Skeletal muscle cell (primary cell): ENCODE measurements around the gene RADX.
A peak's percentile ranks its signal among the peaks of the same experiment; 100 is the strongest.

Experiments
- DNase-seq: peaks from one replicate; pipeline ENCODE4 v3.0.0-alpha.2; 2010; ENCODE audit warnings: low read depth
- H3K4me3 ChIP-seq: 2 replicates; pipeline ENCODE4 v1.5.1; 2011; ENCODE audit warnings: low read depth, mild to moderate bottlenecking, control low read depth, low read length, moderate library complexity

RADX gene

DNA sequence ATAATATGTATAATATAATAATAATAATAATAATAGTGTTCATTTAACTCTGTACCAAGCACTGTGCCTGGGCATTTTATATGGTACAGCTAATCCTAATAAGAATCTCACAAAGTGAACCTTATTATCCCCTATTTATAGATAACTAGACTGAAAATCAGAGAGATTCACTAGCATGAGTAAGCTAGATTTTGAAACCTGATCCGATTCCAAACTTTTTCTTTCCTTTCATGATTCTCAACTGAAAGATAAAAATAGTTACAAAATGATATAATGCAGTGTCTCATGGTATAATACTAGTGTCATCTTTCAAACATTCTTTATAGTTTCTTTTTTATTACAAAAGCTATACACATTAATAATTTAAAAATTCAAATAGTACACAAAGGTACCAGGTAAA lies 58.9 kb downstream of the RADX start:
- H3K4me3 ChIP-seq, result no peak overlapping the region
- peak; percentile 5 for DNase-seq

DNA sequence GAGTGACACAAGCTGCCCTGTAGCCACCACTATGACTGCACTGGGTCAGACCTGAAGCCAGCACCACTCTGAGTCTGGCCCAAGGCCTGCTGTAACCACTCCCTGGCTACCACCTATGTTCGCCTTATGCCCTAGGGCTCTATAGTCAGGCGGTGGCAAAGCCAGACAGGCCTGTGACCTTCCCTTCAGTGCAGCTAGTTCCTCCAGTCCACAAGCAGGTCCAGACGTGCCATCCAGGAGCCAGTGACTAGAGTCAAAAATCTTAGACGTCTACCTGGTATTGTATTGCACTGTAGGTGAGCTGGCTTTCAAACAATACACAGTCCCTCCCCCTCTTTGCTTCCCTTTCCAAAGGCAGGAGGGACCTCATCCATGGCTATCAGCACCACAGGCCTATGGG lies 60.7 kb downstream of the RADX start:
- no peak overlapping the region for H3K4me3 ChIP-seq
- DNase-seq, result no peak

DNA sequence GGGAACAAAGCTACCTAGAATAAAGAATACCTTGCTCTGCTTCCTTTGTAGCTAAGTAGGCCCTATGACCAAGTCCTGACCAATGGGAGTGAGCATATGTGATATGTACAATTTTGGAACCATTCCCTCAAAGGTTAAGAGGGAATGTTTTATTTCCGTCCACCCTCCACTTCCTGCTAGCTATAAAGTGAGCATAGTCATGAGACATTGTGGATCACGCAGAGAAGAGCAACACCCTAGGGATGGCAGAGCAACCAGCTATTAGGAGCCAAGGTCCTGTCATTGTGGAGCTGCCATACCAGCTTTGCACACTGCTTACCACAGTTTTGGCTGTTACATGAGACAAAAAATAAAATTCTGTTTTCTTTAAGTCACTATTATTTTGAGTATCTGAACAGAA lies 68.9 kb downstream of the RADX start:
- no peak overlapping the region for H3K4me3 ChIP-seq
- no peak for DNase-seq

GRCh38 chrX:106684207-106684606 lies 72.4 kb downstream of the RADX start:
- no peak overlapping the region for H3K4me3 ChIP-seq
- DNase-seq, result no peak

DNA sequence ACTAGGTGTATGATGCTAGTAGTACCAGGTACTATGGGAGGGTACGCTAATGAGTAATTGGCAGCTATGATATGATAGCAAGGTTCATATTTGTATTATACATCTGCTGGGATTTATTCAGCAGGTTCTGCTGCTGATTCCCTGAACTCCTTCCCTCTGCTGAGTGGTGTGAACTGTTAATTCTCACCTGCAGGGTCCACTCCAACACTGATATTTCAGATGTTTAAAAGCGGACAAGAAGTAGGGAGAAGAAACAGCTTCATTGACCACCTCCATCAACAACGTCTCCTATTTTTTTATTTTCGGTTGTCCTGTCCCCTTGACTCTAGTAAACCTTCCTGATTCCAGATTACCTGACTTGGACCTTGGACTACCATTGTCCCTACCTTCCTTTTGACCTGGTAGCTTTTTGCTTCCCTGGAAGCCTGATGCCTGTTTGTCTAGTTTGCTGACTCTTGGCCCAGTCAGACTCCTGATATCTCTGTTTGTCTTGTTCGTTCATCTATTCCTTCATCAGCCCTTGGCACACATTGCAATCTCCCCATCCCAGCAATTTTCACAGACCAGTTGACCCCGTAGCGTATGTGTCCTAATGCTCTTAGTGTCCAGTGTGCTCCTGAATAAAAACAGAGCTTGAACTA lies 80.8 kb downstream of the RADX start:
- no peak overlapping the region for H3K4me3 ChIP-seq
- DNase-seq, result no peak

GRCh38 chrX:106696502-106696901 lies 84.7 kb downstream of the RADX start:
- DNase-seq, result no peak
- H3K4me3 ChIP-seq, result no peak overlapping the region

GRCh38 chrX:106698693-106699092 lies 86.9 kb downstream of the RADX start:
- H3K4me3 ChIP-seq, result no peak overlapping the region
- DNase-seq, result peak; percentile 15

DNA sequence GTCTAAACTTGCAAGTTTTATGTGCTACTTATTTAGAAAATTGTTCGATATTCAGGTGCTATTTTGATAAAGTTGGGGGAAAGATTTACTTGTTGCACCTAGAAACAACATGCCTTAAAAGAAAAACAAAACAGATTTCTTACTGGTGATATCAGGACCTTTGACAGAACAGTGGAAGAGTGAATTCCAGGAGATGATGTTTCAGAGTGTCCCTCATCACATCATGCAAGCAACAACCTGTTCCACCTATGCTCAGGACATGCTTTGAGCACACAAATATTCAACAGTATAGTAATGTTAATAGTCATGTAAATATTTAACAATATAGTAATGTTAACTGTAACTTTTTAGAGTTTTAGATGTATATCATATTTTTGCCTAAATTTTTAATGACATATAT lies 90.9 kb downstream of the RADX start:
- DNase-seq, result no peak
- H3K4me3 ChIP-seq, result no peak overlapping the region

DNA sequence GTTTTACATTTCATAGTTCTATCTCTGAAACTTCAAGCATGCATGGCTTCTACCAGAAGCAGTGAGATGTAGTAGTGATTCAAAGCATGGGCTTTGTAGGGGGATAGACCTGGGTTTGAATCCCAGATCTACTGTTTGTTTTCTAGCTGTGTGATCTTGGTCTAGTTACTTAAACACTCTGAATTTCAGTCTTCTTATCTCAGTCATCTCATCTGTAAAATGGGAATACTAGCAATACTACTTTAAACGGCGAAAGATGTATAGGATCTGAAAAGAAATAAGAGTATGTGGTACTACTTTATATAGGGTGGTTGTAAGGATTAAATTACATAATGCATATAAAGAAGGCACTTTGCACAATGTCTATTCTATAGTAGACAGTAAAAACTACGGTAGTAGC lies 94.7 kb downstream of the RADX start:
- H3K4me3 ChIP-seq, result no peak overlapping the region
- no peak for DNase-seq

- DNase-seq, result peak; percentile 76
- H3K4me3 ChIP-seq, result no peak overlapping the region
Measured at GRCh38 chrX:106707771-106708454, 96.1 kb downstream of the RADX start.

DNA sequence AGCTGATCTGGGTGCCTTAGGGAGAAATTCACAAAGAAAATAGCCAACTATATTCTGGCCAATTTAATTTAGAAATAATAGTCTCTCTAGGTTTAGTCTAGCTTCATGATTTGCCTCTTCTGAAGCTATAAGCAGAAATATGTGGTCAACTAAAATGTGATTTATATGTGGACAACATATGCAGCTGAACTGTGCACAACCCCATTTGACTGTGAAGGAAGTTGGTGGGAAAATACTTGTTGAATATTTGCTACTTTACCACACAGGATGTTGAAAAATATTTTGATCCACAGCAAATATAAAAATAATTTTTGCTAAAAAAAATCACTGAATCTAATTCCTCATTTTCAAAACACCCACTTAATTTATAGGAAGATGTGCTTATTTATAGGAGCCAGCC lies 99.0 kb downstream of the RADX start:
- H3K4me3 ChIP-seq, result no peak overlapping the region
- no peak for DNase-seq

DNA sequence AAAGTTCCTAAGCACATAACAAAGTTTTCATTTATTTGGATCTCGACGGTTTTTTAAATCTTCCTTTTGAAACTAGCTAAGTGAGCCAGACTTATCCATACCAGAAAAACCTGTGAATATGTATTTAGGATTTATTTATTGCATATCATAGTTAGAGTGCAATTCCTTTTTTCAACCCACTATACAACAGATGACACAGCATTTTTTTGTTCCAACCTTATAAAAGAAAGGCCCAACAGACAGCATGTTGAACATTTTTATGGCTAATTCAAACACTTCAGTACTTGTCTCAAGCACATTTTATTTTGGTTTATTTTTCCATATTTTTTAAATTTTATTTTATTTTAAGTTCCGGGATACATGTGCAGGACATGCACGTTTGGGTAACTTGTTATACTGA lies 99.6 kb downstream of the RADX start:
- DNase-seq, result no peak

DNA sequence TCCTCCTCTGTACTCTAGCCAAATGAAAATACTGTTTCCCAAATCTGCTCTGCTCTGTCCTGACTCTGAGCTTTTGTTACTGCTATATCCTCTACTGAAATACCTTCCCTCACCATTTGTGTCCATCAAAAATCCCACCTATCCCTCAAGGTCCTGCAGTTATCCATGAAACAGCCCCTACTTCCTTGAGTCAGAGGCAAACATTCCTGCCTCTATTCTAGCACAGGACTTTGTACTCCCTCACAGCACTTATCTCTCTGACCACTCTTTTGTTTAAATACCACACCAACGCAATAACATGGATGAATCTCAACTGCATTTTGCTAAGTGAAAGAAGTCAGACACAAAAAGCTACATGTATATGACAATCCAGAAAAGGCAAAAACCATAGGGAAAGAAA lies 104.2 kb downstream of the RADX start:
- no peak overlapping the region for H3K4me3 ChIP-seq
- DNase-seq, result no peak

More for the DNA sequence above, 99.6 kb downstream of the RADX start:
- no peak overlapping the region for H3K4me3 ChIP-seq

GRCh38 chrX:106716463-106716862 lies 104.7 kb downstream of the RADX start:
- no peak for DNase-seq

DNA sequence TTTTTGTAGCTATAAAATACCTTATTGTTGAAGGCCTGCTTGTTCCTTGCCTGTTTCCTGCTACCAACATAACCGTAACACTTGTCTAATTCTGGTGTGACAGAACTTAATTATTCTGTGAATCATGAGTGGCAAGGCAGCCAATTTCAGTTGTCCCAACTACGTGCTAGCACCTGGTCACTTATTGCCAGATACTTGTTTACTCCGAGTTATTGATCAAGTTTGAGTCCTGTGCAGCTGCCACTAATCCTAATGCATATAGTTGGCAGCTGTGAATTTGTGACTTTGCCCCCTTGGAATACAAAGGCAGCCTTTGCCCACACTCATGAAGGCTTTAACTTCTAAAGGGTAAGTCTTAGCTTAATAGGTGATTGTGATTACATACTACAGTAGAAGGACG lies 106.9 kb downstream of the RADX start:
- no peak for DNase-seq

More at GRCh38 chrX:106716463-106716862, 104.7 kb downstream of the RADX start:
- no peak overlapping the region for H3K4me3 ChIP-seq

GRCh38 chrX:106725931-106726330 lies 114.2 kb downstream of the RADX start:
- peak overlapping the region; percentile 65 for H3K4me3 ChIP-seq
- no peak for DNase-seq

More for the DNA sequence above, 106.9 kb downstream of the RADX start:
- H3K4me3 ChIP-seq, result no peak overlapping the region

GRCh38 chrX:106726485-106727437 lies 115.0 kb downstream of the RADX start, which contains the start of gene RNF128:
Gene RNF128, plus strand, starts transcription at chrX:106726701. Its CDS starts 213 bp downstream, at chrX:106726914.
- H3K4me3 ChIP-seq, result peak within 1 kb of the TSS; percentile 65
- DNase-seq, result no peak

DNA sequence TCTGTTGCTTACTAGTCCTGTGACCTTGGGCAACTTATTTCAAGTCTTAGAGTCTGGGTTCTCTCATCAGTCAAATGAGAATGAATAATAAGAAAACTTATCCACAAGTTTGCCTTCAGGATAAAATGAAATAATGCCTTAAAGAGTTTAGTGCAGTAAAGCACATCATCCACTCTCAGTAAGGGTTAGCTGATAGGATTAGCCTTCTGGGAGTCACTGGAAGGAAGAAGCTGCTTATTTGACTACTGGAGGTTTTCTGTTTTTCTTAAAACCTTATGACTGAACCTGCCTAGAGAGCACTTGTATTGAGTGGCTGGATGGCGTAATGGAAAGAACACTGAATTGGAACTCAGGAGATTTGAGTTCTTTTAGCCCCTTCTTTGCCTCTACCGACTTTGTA lies 116.6 kb downstream of the RADX start:
- no peak for DNase-seq
- no peak overlapping the region for H3K4me3 ChIP-seq
